NCI-H1105 (cell line): ENCODE results near the gene OLFM3.

Source experiments
- DNase-seq: peaks from one replicate; lab custom pipeline; 2025; lab: John Stamatoyannopoulos, UW

Gene OLFM3

GRCh38 chr1:101943237-101943636 is 53.5 kb downstream of the OLFM3 start:
- no peak for DNase-seq

GRCh38 chr1:101942516-101943193 is 54.1 kb downstream of the OLFM3 start:
- DNase-seq, result no peak

GRCh38 chr1:101938681-101939080 is 58.0 kb downstream of the OLFM3 start:
- no peak for DNase-seq

GRCh38 chr1:101929343-101929742 is 67.4 kb downstream of the OLFM3 start:
- DNase-seq, result peak; percentile 90

GRCh38 chr1:101928829-101929228 is 67.9 kb downstream of the OLFM3 start:
- no peak for DNase-seq

- no peak for DNase-seq
These were observed 72.0 kb downstream of the OLFM3 start for GRCh38 chr1:101924700-101925099.

- DNase-seq, result no peak
These were observed 76.1 kb downstream of the OLFM3 start for GRCh38 chr1:101920577-101920976.

- no peak for DNase-seq
These were observed 78.4 kb downstream of the OLFM3 start for GRCh38 chr1:101918277-101918676.

- DNase-seq, result no peak
These were observed 81.1 kb downstream of the OLFM3 start for GRCh38 chr1:101915597-101915996.

- DNase-seq, result peak; percentile 36
These were observed 82.1 kb downstream of the OLFM3 start for GRCh38 chr1:101914473-101915242.

- DNase-seq, result no peak
These were observed 84.8 kb downstream of the OLFM3 start for GRCh38 chr1:101911894-101912293.

- no peak for DNase-seq
These were observed 87.7 kb downstream of the OLFM3 start for GRCh38 chr1:101908980-101909379.

- no peak for DNase-seq
These were observed 89.5 kb downstream of the OLFM3 start for GRCh38 chr1:101907264-101907663.

- no peak for DNase-seq
These were observed 91.4 kb downstream of the OLFM3 start for GRCh38 chr1:101905283-101905835.

- DNase-seq, result no peak
These were observed 94.5 kb downstream of the OLFM3 start for GRCh38 chr1:101902199-101902598.

- no peak for DNase-seq
These were observed 98.6 kb downstream of the OLFM3 start for GRCh38 chr1:101898137-101898536.

- no peak for DNase-seq
These were observed 112.1 kb downstream of the OLFM3 start for GRCh38 chr1:101884621-101885020.

GRCh38 chr1:101875891-101876290 is 120.8 kb downstream of the OLFM3 start:
- DNase-seq, result no peak

GRCh38 chr1:101873672-101874071 is 123.1 kb downstream of the OLFM3 start:
- DNase-seq, result no peak

GRCh38 chr1:101859941-101860340 is 136.8 kb downstream of the OLFM3 start:
- DNase-seq, result no peak

GRCh38 chr1:101854271-101854670 is 142.5 kb downstream of the OLFM3 start:
- no peak for DNase-seq

- DNase-seq, result no peak
These were observed 143.8 kb downstream of the OLFM3 start for GRCh38 chr1:101852936-101853335.

- no peak for DNase-seq
These were observed 147.4 kb downstream of the OLFM3 start for GRCh38 chr1:101849356-101849755.
